Nephron (organoid): ENCODE measurements around the gene KRT10.

ENCODE experiments used
- H3K27ac Mint-ChIP-seq, 3 experiments: 2 replicates each; pipeline ENCODE4 v1.8.0; 2020; ENCODE audit warnings: mixed read lengths in 3 of 3, mild to moderate bottlenecking in 2 of 3, moderate library complexity in 1 of 3
- H3K27me3 Mint-ChIP-seq: 2 replicates; pipeline ENCODE4 v1.8.0; 2021; ENCODE audit warnings: low read depth, mild to moderate bottlenecking, moderate library complexity, mixed read lengths
- H3K36me3 Mint-ChIP-seq: 2 replicates; pipeline ENCODE4 v1.8.0; 2020; ENCODE audit warnings: low read depth, mixed read lengths
- H3K4me1 Mint-ChIP-seq: 2 replicates; pipeline ENCODE4 v1.8.0; 2020; ENCODE audit warnings: mixed read lengths
- H3K4me3 Mint-ChIP-seq, 3 experiments: 2 replicates each; pipeline ENCODE4 v1.8.0; 2020; ENCODE audit warnings: mild to moderate bottlenecking in 3 of 3, mixed read lengths in 3 of 3, moderate library complexity in 2 of 3
- H3K9me3 Mint-ChIP-seq: 2 replicates; pipeline ENCODE4 v1.8.0; 2020; ENCODE audit warnings: mixed read lengths
- CTCF ChIP-seq, 3 experiments: fragments of 200-600 bp; sonication (generic); IDR thresholded peaks; one replicate each; pipeline ENCODE4 v1.5.0; 2021; ENCODE audit warnings: antibody characterized with exemption in 3 of 3; ENCODE audit not compliant: unreplicated experiment in 3 of 3

KRT10 gene

GRCh38 chr17:40850293-40850972 lies 28.0 kb upstream of the KRT10 start:
- Mint-ChIP-seq H3K27me3 (peaks cover 5% of the 10 kb centered on the region), H3K4me1 (no peaks in the 10 kb centered on the region)
- TF ChIP-seq CTCF (IDR thresholded peaks at IDR 0.05; ENCODE audit: unreplicated experiment in 3 of 3), result no peak

GRCh38 chr17:40849723-40850122 lies 27.3 kb upstream of the KRT10 start:
- H3K4me1 Mint-ChIP-seq, result no peaks in the 10 kb centered on the region
- H3K27me3 Mint-ChIP-seq, result peaks cover 6% of the 10 kb centered on the region
- H3K36me3 Mint-ChIP-seq, result no peaks in the 10 kb centered on the region
- no peak overlapping the region for H3K4me3 Mint-ChIP-seq
- H3K9me3 Mint-ChIP-seq, result no peaks in the 10 kb centered on the region
- H3K27ac Mint-ChIP-seq, result no peak overlapping the region
- no peak for TF ChIP-seq CTCF (IDR thresholded peaks at IDR 0.05; ENCODE audit: unreplicated experiment in 3 of 3)

More at GRCh38 chr17:40850293-40850972, 28.0 kb upstream of the KRT10 start:
- H3K27ac Mint-ChIP-seq, result no peak overlapping the region
- no peaks in the 10 kb centered on the region for H3K9me3 Mint-ChIP-seq
- H3K36me3 Mint-ChIP-seq, result no peaks in the 10 kb centered on the region
- no peak overlapping the region for H3K4me3 Mint-ChIP-seq

DNA sequence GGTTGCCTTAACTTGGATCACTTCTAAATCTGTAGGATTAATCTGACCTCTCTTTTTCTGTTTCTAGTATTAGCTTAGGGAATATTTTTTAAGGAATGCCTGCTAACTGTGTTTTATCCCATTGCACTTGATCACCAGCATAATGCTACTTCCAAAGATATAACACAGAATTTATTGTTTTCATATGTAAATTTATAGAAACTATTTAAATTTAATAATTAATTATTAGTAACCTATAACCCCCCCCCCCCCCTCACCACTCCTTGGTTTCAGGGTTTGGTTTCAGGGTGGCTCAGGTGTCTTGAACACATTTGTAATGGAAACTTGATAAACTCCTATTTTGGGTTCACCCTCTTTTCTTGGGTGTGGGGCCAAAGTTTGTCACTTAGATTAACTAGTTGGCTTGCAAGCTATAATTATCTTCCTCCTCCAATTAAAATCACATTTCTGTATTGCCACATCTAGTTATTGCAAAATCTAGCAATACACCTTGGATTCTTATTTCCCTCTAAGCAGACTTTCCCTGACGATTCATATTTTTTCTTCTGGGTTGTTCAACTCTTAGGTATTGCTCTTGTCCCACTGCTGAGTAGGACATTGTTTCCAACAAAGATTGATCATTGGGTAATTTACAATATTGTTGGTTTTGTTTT lies 26.3 kb upstream of the KRT10 start:
- Mint-ChIP-seq H3K36me3 (no peaks in the 10 kb centered on the region), H3K4me3 (no peak overlapping the region), H3K27me3 (peaks cover 8% of the 10 kb centered on the region), H3K4me1 (no peaks in the 10 kb centered on the region), H3K27ac (no peak overlapping the region), H3K9me3 (no peaks in the 10 kb centered on the region)
- no peak for TF ChIP-seq CTCF (IDR thresholded peaks at IDR 0.05; ENCODE audit: unreplicated experiment in 3 of 3)

- H3K9me3 Mint-ChIP-seq, result no peaks in the 10 kb centered on the region
- H3K4me3 Mint-ChIP-seq, result no peak overlapping the region
- no peaks in the 10 kb centered on the region for H3K4me1 Mint-ChIP-seq
- peaks cover 8% of the 10 kb centered on the region for H3K27me3 Mint-ChIP-seq
- no peak overlapping the region for H3K27ac Mint-ChIP-seq
- TF ChIP-seq CTCF (IDR thresholded peaks at IDR 0.05; ENCODE audit: unreplicated experiment in 3 of 3), result no peak
- H3K36me3 Mint-ChIP-seq, result no peaks in the 10 kb centered on the region
Measured at GRCh38 chr17:40846515-40847144, 24.2 kb upstream of the KRT10 start.

DNA sequence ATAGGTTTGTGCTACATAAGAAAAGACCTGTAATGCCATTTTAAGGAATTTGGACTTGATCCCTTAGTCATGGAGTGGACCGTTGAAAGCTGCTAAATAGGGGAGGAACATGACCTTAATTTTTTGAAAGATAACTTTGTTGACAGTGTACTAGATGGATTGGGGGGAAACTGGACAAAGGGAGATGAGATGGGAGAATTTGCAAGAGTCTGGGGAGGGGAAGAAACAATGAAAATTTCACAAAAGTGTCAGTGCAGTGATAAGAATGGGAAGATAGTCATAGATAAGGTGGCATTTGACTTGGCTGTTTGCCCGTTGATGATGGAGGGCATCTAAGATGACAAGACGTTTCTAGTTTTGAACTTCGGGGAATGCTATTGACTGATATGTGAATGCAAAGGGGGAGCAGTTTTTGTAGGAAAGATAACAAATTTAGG lies 22.3 kb upstream of the KRT10 start:
- no peak for TF ChIP-seq CTCF (IDR thresholded peaks at IDR 0.05; ENCODE audit: unreplicated experiment in 3 of 3)
- Mint-ChIP-seq H3K4me1 (peaks cover 6% of the 10 kb centered on the region), H3K27ac (no peak overlapping the region), H3K9me3 (no peaks in the 10 kb centered on the region), H3K4me3 (no peak overlapping the region), H3K27me3 (peaks cover 8% of the 10 kb centered on the region), H3K36me3 (no peaks in the 10 kb centered on the region)
